Stimulated activated CD8-positive, alpha-beta memory T cell treated with anti-CD3 and anti-CD28 coated beads, Interleukin-4, amount 100 ng/mL, for 1 hour (primary cell): ENCODE data around the gene LDLRAD4.
"Not testable (repeated sequence)": the region's sequence is repeated elsewhere in the genome, so short reads cannot be mapped to it uniquely, and the experiment has no call there.

Source experiments
- DNase-seq, 2 donors: peaks; one replicate each; pipeline ENCODE4 v3.0.0-alpha.2; 2020; ENCODE audit warnings: low read depth in 2 of 2, low spot score in 1 of 2

LDLRAD4 gene

DNA sequence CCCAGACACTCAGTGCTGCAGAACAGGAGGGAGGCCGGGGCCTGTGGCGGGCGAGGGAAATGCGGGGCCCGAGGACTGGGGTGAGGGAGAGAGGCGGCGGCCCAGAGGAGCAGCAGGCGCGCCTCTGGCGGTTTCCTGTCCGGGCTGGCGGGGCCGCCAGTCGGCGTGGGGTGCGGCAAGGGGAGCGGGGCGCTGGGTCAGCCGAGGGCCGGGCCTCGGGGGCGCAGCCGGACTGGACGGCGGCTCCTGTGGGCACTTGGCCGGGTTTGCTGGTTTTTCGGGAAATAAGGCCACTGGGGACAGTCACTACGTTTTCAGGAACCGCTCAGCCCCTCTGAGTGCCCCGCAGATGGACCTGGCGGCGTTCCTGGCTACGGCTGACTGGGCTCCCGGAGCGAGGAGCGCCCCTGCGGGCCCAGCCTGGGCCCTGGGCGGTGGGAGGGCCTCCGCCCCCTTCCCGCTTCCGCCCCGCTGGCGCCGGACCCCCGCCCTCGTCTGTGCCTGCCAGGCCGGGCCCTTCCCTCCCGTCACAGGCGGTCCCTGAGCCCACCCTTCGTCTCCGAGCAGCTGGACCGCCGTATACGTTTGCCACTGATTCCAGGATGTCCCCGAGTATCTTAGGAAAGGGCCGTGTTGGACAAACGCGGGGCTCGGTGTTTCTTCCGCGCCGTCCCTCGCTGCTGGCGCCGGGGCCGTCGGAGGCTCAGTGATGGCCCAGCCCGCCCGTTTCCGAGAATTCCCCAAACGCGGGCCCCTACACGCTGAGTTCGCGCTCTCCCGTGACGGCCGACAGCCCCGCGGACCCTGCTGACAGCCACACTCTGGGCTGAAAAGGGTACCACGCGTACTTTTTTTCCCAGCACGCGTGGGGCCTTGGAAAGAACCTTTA is 423.2 kb downstream of the LDLRAD4 start:
- no peak for DNase-seq

GRCh38 chr18:13642440-13642827 is 423.9 kb downstream of the LDLRAD4 start:
- DNase-seq: no peak

DNA sequence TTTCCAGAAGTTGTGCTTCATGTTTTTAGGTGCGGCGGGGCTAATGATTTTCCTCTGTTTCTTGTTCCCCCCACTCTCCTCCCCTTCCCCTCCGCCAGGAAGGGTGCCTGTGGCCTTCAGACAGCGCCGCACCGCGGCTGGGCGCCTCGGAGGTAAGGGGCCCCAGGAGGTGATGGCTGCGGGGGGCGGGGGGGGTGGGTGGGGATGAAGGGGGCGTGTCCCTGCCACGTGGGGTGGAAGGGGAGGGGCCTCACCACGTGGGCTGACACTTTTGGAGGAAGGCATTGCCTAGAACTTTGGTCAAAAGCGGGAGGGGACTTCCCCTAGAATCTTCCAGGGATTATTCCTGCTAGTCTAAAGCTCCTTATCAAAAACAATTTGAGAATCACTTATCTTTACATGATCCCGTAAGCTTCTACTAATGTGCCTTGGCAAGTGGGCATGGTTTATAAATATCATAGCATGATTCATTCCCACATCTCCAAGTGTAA is 424.7 kb downstream of the LDLRAD4 start:
- no peak for DNase-seq

DNA sequence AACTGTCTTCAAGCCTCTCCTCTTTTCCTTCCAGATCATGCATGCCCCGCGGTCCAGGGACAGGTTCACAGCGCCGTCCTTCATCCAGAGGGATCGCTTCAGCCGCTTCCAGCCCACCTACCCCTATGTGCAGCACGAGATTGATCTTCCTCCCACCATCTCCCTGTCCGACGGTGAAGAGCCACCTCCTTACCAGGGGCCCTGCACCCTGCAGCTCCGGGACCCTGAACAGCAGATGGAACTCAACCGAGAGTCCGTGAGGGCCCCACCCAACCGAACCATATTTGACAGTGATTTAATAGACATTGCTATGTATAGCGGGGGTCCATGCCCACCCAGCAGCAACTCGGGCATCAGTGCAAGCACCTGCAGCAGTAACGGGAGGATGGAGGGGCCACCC is 426.5 kb downstream of the LDLRAD4 start:
- DNase-seq: no peak

DNA sequence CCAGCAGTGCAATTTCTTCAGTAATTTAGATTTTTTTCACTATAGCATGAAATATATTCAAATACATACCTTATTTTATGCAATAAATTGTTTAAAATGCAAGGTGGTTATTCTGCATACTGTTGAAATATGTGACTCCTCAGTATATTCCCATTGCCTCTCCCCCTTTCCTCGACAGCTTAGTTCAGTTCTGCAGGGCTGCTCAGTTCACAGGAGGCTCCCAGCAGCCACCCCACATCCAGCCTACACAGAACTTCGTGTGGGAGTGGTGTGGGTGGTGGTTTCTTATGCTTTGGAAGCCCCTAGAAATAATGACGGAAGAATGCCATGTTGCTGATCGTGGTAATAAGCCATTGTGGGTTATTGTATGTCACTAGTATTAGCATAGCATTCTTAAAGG is 428.1 kb downstream of the LDLRAD4 start:
- DNase-seq: no peak

DNA sequence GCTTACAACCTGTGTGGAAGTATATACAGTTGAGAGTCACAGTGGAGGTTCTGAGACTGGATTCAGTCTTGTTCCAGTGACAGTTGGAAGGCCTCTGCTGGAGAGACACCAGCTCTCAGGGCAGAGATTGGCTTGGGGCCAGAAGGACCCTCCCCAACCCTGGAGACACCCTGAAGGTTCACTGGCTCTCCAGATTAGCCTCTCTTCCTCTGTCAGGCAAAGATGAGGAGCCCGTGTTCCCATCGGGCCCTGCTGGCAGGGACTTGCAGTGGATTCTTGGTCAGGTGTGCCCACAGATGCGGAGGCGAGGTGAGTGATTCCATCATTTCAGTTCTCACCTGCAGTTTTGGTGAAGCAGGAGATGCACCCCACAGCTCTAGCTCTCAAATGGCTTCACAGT is 429.2 kb downstream of the LDLRAD4 start:
- DNase-seq: no peak

- DNase-seq: no peak
Observed at GRCh38 chr18:13649397-13650390, 431.1 kb downstream of the LDLRAD4 start.

- DNase-seq: no peak
Observed at GRCh38 chr18:13653746-13654433, 435.3 kb downstream of the LDLRAD4 start.

- no peak for DNase-seq
Observed at GRCh38 chr18:13657974-13658373, 439.4 kb downstream of the LDLRAD4 start.

DNA sequence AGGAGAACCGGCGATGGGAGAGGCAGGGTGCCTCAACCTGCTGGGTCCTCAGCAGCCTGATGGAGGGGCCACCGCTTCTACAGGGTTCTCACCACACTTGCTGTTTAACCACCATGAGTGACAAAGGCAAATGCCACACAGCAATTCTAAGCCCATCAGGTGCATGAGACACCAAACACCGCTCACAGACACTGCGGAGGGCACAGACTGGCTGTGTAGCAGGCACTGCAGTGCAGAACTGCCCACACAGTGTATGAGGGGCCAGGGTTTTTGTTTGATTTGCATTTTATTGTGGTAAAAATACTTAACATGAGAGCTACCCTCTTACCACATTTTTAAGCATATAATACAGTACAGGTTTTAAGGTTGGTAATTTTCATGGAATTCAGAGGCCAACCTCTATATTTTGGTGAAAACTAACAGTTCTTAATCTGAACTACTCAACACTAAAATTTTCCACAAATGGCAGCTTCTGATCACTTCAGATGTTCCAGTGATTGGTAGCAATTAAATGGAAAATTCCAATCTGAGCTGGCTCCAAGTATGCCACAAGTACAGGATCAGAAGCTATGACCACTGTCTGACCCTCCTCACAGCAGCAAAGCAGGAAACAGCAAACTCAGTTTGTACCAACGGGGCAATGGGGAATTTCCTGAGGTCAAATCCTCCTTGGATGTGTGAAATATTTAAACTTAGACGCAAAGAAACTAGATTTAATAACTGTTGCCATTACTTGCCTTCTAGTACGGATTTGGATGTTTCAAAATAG is 440.1 kb downstream of the LDLRAD4 start:
- no peak for DNase-seq

GRCh38 chr18:13660510-13660909 is 441.9 kb downstream of the LDLRAD4 start:
- DNase-seq: no peak

DNA sequence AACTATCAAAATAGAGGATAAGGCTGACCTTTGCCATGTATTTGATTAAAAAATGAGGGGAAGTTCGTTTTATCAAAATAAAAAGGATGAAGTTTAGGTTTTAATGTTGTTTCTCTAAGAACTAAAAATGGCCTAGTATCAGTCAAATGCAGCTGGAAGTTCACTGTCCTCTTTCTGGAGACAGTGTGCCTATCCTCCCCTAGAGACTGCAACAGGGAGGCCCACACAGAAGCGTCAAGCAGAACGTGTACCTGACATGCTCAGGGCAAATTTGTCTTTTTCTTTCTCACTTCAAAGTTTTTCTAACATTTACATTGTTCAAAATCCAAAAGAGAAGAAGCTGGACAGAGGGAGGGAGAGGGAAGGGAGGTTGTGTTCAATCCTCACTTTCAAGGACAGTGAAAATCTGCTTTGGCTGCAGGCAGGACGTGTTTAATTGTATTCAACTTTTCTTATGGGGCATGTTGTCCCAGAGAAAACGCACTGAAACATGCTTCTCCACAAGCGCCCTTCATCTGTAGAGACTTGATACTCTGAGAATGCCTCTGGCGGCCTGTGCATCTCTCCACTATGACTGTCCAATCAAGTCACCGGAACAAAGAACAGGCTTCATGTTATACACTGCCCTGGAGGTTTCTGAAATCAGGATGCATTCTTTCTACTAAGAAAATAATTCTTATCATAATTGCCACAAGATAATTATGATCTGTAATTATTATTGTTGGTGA is 442.7 kb downstream of the LDLRAD4 start:
- DNase-seq: no peak

DNA sequence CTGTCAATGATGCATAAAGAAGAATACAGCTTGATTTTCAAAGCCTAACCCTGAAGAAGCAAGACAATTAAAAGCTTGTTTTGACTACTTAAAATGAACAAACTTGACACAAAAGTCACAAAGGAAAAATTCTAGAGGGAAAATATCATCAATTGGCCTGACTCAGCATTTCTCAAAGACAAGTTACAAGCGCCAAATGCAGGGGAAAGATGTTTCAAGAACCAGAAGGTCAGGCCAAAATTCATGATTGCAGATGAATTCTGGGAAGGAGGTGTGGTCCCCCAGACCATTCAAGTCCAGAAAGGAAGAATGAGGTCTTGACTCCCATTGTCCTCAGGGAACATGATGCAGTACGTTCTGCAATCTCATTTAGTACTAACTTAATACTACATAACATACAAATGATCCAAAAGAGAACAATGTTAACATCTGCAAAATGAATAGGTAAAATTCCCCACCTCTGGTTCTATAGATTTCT is 443.3 kb downstream of the LDLRAD4 start:
- no peak for DNase-seq

GRCh38 chr18:13672657-13673056 is 454.1 kb downstream of the LDLRAD4 start:
- DNase-seq: no peak

DNA sequence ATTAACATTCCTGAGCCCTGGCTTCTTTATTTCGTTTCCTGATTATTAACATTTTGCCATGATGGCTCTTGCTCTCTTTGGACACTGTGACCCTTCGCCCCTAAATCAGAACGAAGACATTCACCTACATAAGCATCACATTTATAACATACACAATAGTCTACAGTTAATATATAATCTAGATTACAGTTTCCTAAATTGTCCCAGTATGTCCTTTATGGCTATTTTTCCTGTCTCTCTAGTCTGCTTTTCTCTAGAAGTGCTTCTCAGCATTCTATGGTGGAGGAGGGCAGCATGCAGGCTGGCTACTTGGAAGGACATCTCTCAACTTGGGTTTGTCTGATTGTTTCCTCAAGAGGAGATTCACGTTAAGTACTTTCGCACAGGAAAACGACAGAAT is 457.9 kb downstream of the LDLRAD4 start:
- DNase-seq: no peak

GRCh38 chr18:13677350-13677749 is 458.8 kb downstream of the LDLRAD4 start:
- DNase-seq: not testable (repeated sequence)

DNA sequence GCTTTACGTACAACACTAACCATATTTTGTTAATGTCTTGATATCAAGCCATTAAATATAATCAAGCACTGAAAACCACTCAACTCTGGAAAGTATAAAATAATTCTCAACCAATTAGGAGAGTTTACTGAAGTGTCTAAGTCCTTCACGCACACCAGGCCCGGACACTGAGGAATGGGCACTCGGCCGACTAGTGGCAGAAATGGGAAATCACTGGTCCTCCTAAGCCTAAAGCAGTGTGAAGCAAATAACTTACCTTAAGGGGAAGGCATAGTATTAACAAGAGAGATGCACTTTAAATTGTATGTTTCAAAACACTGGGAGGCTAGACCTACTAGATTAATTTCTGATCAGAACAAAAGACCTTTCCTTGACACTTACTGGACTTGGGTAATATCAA is 462.1 kb downstream of the LDLRAD4 start:
- DNase-seq: no peak

- no peak for DNase-seq
Observed at GRCh38 chr18:13681701-13682100, 463.1 kb downstream of the LDLRAD4 start.

- DNase-seq: no peak
Observed at GRCh38 chr18:13684546-13684945, 466.0 kb downstream of the LDLRAD4 start.
